ENCODE data around the gene LRRC42.

Gene LRRC42

DNA sequence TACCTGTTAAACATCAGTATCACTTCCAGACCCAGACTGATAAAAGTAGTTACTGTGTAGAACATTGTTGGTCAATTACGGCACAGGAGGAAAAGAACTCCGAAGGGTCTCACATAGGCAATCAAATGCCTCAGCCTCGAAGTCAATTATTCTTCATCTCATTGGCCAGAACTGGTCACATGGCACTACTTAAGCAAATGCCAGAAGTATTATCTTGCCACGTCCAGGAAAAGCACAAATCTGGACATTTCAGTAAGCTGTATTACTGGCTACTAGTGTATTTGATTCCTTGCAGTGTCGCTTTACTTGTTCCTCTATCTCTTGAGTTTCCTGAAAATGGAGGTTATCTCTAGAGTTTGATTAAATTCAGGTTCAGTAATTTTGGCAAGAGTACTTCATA is 27.8 kb upstream of the LRRC42 start:
- Histone ChIP-seq H3K27ac (ENCODE audit: low read length) (no peak overlapping the region), H3K9me3 (ENCODE audit: control insufficient read depth in 1 of 2, low read length in 2 of 2) (no peaks in the 10 kb centered on the region), H3K4me3 (ENCODE audit: low read depth in 1 of 2, low read length in 2 of 2) (no peak overlapping the region), H3K36me3 (ENCODE audit: control insufficient read depth in 1 of 2, insufficient read depth in 2 of 2, low read length in 2 of 2) (peaks cover 11 to 17% of the 10 kb centered on the region in 2 donors), H3K27me3 (ENCODE audit: low read depth, low read length) (no peaks in the 10 kb centered on the region), H3K4me1 (ENCODE audit: control insufficient read depth in 1 of 2, insufficient read depth in 2 of 2, low read length in 2 of 2) (no peaks in the 10 kb centered on the region)

DNA sequence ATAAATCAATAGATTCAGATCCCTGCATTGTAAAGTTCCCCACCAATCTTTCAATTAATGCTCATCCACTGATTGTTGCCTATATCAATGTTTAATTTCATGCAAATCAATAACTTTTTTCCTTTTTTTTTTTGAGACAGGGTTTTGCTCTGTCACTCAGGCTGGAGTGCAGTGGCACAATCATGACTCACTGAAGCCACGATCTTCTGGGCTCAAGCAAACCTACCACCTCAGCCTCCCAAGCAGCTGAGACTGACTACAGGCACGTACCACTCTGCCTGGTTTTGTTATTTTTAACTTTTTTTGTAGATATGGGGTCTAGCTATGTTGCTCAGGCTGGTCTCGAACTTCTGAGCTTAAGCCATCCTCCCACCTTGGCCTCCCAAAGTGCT is 26.5 kb upstream of the LRRC42 start:
- Histone ChIP-seq H3K4me3 (ENCODE audit: low read depth in 1 of 2, low read length in 2 of 2) (no peak overlapping the region), H3K27me3 (ENCODE audit: low read depth, low read length) (no peaks in the 10 kb centered on the region), H3K27ac (ENCODE audit: low read length) (no peak overlapping the region), H3K9me3 (ENCODE audit: control insufficient read depth in 1 of 2, low read length in 2 of 2) (no peaks in the 10 kb centered on the region), H3K4me1 (ENCODE audit: control insufficient read depth in 1 of 2, insufficient read depth in 2 of 2, low read length in 2 of 2) (no peaks in the 10 kb centered on the region), H3K36me3 (ENCODE audit: control insufficient read depth in 1 of 2, insufficient read depth in 2 of 2, low read length in 2 of 2) (peaks cover 16 to 17% of the 10 kb centered on the region in 2 donors)

DNA sequence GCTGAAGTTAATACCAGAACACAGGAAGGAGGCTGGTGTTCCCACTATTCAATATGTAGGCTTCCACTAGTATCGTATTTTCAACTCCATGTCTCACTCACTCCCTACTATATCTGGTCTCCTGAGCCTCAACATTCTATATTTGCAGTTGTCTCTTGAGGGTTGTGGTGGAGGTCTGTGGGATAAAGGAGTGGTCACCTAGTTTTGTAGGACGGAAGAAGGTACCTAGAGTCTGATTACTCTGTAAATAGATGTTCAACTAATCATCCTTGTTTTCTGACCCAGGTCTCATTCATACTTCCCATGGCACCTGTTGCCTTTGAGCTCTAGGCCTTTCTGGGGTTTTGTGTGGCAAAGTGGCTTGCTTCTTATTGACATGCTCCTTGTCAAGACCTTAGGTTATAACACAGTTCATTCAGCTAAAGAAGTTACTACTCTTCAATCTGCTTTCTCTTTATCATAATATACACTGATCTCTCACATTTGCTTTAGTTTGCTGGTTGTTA is 18.7 kb upstream of the LRRC42 start:
- peaks cover 31 to 39% of the 10 kb centered on the region in 2 donors for H3K36me3 ChIP-seq (ENCODE audit: control insufficient read depth in 1 of 2, insufficient read depth in 2 of 2, low read length in 2 of 2)
- peaks cover 0 to 3% of the 10 kb centered on the region in 2 donors for H3K9me3 ChIP-seq (ENCODE audit: control insufficient read depth in 1 of 2, low read length in 2 of 2)
- no peak overlapping the region for H3K27ac ChIP-seq (ENCODE audit: low read length)
- H3K4me3 ChIP-seq (ENCODE audit: low read depth in 1 of 2, low read length in 2 of 2): no peak overlapping the region
- H3K4me1 ChIP-seq (ENCODE audit: control insufficient read depth in 1 of 2, insufficient read depth in 2 of 2, low read length in 2 of 2): no peaks in the 10 kb centered on the region
- no peaks in the 10 kb centered on the region for H3K27me3 ChIP-seq (ENCODE audit: low read depth, low read length)

DNA sequence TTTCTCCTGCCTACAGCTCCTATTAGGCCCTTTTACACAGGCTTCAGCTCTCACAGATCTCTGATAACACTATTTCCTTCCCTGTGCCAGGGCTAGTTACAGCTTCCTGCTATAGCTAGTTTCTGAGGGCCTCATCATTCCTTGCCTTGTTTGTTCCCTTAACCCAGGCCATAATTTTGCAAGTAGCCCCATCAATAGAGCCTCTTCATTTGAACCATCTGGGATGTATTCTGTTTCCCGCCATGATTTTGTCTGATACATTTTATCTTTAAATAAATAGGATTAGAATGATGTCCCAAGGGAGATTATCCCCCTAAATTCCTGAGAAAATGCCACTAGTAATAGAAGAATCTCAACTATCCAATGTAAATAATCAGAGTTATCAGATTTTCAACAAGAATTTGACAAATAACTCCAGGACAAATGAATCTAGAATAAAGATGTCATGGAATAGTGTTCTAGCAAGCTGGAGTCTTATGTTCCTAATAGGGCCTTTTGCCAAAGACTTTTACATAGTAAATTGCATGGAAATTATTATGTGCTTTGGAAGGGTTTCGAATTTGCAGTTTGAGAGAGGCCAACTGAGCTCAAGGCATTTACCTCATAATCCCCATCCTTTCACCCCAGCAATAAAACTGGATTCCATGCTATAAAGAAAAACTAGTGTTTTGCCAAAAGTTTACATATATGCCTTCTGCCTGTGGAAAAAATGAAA is 16.7 kb upstream of the LRRC42 start:
- peaks cover 0 to 5% of the 10 kb centered on the region in 2 donors for H3K9me3 ChIP-seq (ENCODE audit: control insufficient read depth in 1 of 2, low read length in 2 of 2)
- no peaks in the 10 kb centered on the region for H3K4me1 ChIP-seq (ENCODE audit: control insufficient read depth in 1 of 2, insufficient read depth in 2 of 2, low read length in 2 of 2)
- no peak overlapping the region for H3K27ac ChIP-seq (ENCODE audit: low read length)
- no peaks in the 10 kb centered on the region for H3K27me3 ChIP-seq (ENCODE audit: low read depth, low read length)
- peaks cover 20 to 29% of the 10 kb centered on the region in 2 donors for H3K36me3 ChIP-seq (ENCODE audit: control insufficient read depth in 1 of 2, insufficient read depth in 2 of 2, low read length in 2 of 2)
- H3K4me3 ChIP-seq (ENCODE audit: low read depth in 1 of 2, low read length in 2 of 2): no peak overlapping the region

DNA sequence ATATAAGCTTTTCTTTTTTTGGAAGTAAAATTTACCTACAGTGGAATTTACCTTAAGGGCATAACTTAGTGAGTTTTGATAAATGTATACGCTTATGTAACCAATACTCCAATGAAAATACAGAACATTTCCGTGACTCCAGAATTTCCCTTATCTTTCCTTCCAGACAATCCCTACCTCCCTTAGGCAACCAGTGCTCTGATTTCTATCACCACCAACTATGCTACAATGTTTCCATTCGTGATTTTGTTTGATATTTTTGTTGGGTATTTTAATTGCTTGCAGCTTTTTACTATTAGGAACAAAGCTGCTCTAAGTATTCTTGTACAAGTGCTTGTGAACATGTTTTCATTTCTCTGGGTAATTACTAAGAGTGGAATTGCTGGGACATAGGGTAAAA is 15.2 kb upstream of the LRRC42 start:
- peaks cover 0 to 5% of the 10 kb centered on the region in 2 donors for H3K9me3 ChIP-seq (ENCODE audit: control insufficient read depth in 1 of 2, low read length in 2 of 2)

DNA sequence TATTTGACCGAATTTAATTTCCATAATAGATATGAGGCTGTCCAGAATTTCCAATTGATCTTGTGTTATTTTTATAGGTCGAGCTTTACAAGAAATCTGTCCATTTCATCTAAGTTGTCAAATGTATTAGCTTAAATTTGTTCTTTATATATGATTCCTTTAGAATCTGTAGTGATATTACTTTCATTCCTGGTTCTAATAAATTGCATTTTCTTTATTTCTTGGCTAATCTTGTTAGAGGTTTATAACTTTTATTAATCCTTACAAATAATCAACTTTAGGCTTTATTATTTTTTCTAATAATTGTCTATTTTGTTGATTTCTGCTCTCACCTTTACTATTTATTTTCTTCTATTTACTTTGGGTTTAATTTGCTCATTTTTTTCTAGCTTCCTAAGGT is 14.6 kb upstream of the LRRC42 start:
- peaks cover 20 to 29% of the 10 kb centered on the region in 2 donors for H3K36me3 ChIP-seq (ENCODE audit: control insufficient read depth in 1 of 2, insufficient read depth in 2 of 2, low read length in 2 of 2)
- H3K27ac ChIP-seq (ENCODE audit: low read length): no peak overlapping the region
- peaks cover 0 to 5% of the 10 kb centered on the region in 2 donors for H3K9me3 ChIP-seq (ENCODE audit: control insufficient read depth in 1 of 2, low read length in 2 of 2)
- H3K27me3 ChIP-seq (ENCODE audit: low read depth, low read length): no peaks in the 10 kb centered on the region
- no peak overlapping the region for H3K4me3 ChIP-seq (ENCODE audit: low read depth in 1 of 2, low read length in 2 of 2)
- H3K4me1 ChIP-seq (ENCODE audit: control insufficient read depth in 1 of 2, insufficient read depth in 2 of 2, low read length in 2 of 2): no peaks in the 10 kb centered on the region

More for the DNA sequence above, 15.2 kb upstream of the LRRC42 start:
- Histone ChIP-seq H3K4me3 (ENCODE audit: low read depth in 1 of 2, low read length in 2 of 2) (no peak overlapping the region), H3K4me1 (ENCODE audit: control insufficient read depth in 1 of 2, insufficient read depth in 2 of 2, low read length in 2 of 2) (no peaks in the 10 kb centered on the region), H3K36me3 (ENCODE audit: control insufficient read depth in 1 of 2, insufficient read depth in 2 of 2, low read length in 2 of 2) (peaks cover 20 to 29% of the 10 kb centered on the region in 2 donors), H3K27ac (ENCODE audit: low read length) (no peak overlapping the region), H3K27me3 (ENCODE audit: low read depth, low read length) (no peaks in the 10 kb centered on the region)

DNA sequence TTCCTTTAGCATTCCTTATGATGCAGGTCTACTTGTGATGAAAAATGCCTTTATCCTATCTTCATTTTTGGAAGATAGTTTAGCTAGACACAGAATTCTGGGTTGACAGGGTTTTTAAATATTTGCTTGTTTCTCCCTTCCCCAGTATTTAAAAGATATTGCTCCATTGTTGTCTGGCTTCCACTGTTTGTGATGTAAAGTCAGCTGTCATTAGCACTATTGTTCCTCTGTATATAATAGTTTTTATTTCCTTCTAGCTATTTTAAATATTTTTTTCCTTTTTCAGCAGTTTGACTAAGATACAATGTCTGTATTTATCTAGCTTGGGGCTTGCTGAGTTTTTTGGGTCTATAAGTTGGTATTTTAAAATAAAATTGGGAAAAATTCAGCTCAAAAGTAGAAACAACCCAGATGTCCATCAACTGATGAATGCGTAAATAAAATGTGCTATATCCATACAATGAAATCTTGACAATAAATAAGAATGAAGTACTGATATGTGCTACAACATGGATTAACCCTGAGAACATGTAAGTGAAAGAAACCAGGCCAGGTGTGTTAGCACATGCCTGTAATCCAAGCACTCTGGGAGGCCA is 11.9 kb upstream of the LRRC42 start:
- Histone ChIP-seq H3K4me3 (ENCODE audit: low read depth in 1 of 2, low read length in 2 of 2) (no peak overlapping the region), H3K9me3 (ENCODE audit: control insufficient read depth in 1 of 2, low read length in 2 of 2) (peaks cover 0 to 5% of the 10 kb centered on the region in 2 donors), H3K27ac (ENCODE audit: low read length) (no peak overlapping the region), H3K36me3 (ENCODE audit: control insufficient read depth in 1 of 2, insufficient read depth in 2 of 2, low read length in 2 of 2) (peaks cover 0 to 5% of the 10 kb centered on the region in 2 donors), H3K4me1 (ENCODE audit: control insufficient read depth in 1 of 2, insufficient read depth in 2 of 2, low read length in 2 of 2) (no peaks in the 10 kb centered on the region), H3K27me3 (ENCODE audit: low read depth, low read length) (no peaks in the 10 kb centered on the region)

DNA sequence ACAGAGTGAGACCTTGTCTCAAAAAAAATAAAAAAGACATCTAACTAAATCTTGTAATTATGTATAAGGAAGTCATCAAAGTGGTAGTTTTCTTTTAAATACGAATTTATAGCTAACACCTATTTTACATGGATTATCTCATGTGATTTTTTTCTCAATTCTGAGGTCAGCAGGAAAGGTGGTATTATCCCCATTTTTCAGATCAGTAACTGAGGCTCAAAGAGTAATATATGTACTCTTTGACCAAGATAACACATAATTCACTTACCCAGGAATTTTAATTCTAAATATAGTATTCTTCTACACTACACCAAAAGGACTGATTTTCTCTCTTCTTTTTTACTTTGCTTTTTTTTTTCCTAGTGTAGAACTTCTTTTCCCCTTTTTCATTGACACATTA is 9.7 kb upstream of the LRRC42 start:
- H3K4me1 ChIP-seq (ENCODE audit: control insufficient read depth in 1 of 2, insufficient read depth in 2 of 2, low read length in 2 of 2): no peaks in the 10 kb centered on the region
- H3K27me3 ChIP-seq (ENCODE audit: low read depth, low read length): no peaks in the 10 kb centered on the region
- no peak overlapping the region for H3K27ac ChIP-seq (ENCODE audit: low read length)
- H3K4me3 ChIP-seq (ENCODE audit: low read depth in 1 of 2, low read length in 2 of 2): no peak overlapping the region
- H3K36me3 ChIP-seq (ENCODE audit: control insufficient read depth in 1 of 2, insufficient read depth in 2 of 2, low read length in 2 of 2): no peaks in the 10 kb centered on the region
- peaks cover 0 to 5% of the 10 kb centered on the region in 2 donors for H3K9me3 ChIP-seq (ENCODE audit: control insufficient read depth in 1 of 2, low read length in 2 of 2)

DNA sequence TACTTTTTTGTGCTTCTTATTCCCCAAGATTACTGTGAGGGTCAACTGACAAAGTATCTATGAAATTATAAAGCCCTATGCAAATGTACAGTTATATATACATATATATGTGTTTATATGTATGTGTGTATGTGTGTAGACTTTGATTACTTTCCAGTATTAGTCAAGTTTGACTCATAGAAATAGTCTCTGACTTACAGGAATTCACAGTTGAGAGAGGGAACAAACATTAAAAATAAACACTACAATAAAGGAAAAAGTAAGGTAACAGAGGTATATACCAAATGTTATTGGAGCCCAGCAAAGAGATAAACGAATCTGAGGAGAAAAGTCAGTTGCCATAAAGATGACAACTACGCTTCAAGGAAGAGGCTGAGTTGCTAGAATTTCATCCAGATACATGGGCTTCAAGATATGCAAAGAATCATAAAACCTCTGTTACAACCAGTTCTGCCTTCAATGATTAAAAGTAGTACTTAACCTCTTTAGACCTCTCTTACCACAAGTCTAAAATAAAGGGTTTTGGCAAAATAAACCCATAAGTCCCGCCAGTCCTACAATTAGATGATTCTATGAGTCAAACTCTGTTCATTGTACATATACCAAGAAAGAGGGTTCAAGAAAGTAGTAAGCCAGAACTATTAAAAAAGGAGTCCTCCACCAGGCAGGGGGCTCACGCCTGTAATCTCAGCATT is 7.9 kb upstream of the LRRC42 start:
- no peak overlapping the region for H3K4me3 ChIP-seq (ENCODE audit: low read depth in 1 of 2, low read length in 2 of 2)
- H3K27ac ChIP-seq (ENCODE audit: low read length): no peak overlapping the region
- no peaks in the 10 kb centered on the region for H3K27me3 ChIP-seq (ENCODE audit: low read depth, low read length)
- H3K9me3 ChIP-seq (ENCODE audit: control insufficient read depth in 1 of 2, low read length in 2 of 2): peaks cover 0 to 2% of the 10 kb centered on the region in 2 donors
- H3K4me1 ChIP-seq (ENCODE audit: control insufficient read depth in 1 of 2, insufficient read depth in 2 of 2, low read length in 2 of 2): no peaks in the 10 kb centered on the region
- H3K36me3 ChIP-seq (ENCODE audit: control insufficient read depth in 1 of 2, insufficient read depth in 2 of 2, low read length in 2 of 2): no peaks in the 10 kb centered on the region

DNA sequence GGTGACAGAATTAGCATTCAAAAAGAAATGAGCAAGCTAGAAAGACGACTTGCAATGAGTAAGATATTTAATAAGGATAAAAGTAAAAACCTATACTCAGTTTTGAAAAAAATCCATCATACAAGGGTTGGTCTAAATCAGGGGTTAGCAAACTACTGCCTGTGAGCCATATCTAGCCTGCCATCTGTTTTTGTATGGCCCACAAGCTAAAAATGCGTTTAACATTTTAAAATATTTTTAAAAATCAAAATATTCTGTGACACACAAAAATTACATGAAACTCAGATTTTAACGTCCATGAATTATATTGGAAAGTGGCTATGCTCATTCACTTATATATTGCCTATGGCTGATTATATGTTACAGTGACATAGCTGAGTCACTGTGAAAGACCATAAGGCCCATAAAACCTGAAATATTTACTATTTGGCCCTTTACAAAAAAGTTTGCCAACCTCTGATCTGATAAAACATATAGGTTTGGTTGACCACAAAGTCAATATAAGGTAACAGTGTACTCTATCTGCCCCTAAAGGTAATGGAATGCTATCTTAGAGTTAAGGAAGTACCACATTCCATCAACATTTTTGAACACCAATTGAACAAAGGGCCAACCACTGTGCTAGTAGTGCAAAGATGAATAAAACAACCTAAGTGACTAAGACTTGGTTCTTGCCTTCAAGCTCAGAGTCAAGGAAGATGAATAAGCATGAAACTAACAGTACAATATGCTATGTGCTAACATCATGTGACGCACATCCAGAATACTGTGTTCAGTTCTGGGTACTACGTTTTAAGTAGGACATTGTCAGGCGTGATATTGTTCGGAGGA is 3.8 kb upstream of the LRRC42 start:
- Histone ChIP-seq H3K27me3 (ENCODE audit: low read depth, low read length) (no peaks in the 10 kb centered on the region), H3K27ac (ENCODE audit: low read length) (no peak overlapping the region), H3K4me1 (ENCODE audit: control insufficient read depth in 1 of 2, insufficient read depth in 2 of 2, low read length in 2 of 2) (peaks cover 5 to 17% of the 10 kb centered on the region in 2 donors), H3K36me3 (ENCODE audit: control insufficient read depth in 1 of 2, insufficient read depth in 2 of 2, low read length in 2 of 2) (no peaks in the 10 kb centered on the region), H3K4me3 (ENCODE audit: low read depth in 1 of 2, low read length in 2 of 2) (no peak overlapping the region), H3K9me3 (ENCODE audit: control insufficient read depth in 1 of 2, low read length in 2 of 2) (no peaks in the 10 kb centered on the region)

DNA sequence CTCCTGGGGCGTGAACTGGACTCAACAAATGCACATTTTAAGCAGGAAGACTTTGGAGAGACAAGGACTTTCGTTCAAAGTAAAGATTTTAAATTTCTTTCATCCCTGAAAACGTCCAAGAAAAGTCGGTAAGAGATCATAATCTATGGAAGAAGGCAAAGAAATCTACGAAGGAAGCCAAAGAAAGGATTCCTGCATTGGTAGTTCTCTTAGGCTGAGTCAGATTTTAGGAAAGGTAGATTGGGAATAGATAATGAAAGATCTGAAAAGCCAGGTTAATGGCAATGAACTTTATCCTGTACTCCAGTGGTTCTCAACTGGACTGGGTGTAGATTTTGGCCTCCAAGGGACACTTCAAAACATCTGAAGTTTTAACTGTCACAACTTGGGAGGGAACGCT is 3.1 kb upstream of the LRRC42 start:
- H3K9me3 ChIP-seq (ENCODE audit: control insufficient read depth in 1 of 2, low read length in 2 of 2): no peaks in the 10 kb centered on the region
- H3K4me1 ChIP-seq (ENCODE audit: control insufficient read depth in 1 of 2, insufficient read depth in 2 of 2, low read length in 2 of 2): peaks cover 5 to 25% of the 10 kb centered on the region in 2 donors
- H3K4me3 ChIP-seq (ENCODE audit: low read depth in 1 of 2, low read length in 2 of 2): no peak overlapping the region
- H3K27me3 ChIP-seq (ENCODE audit: low read depth, low read length): no peaks in the 10 kb centered on the region
- no peak overlapping the region for H3K27ac ChIP-seq (ENCODE audit: low read length)
- no peaks in the 10 kb centered on the region for H3K36me3 ChIP-seq (ENCODE audit: control insufficient read depth in 1 of 2, insufficient read depth in 2 of 2, low read length in 2 of 2)

All from muscle layer of duodenum (tissue), 2 donors.